ENCODE results near the gene ZNF618. TPM values are rescaled to one million over a fixed set of nuclear protein-coding genes. Genes with fewer than 3 reads are reported as not detected.

ZNF618 gene
- total RNA-seq, 2 experiments from 2014 or later = 0.22 to 0.27 TPM

GRCh38 chr9:113920872-113921271 lies 44.8 kb downstream of the ZNF618 start:
- intact Hi-C loops (cut with micrococcal nuclease) = no loop called here
- ChIA-PET CTCF (no interaction called here), POLR2A (no interaction called here)
- peaks cover 2% of the 10 kb centered on the region for H3K36me3 Mint-ChIP-seq (ENCODE audit: low read depth)
- no peak for TF ChIP-seq CTCF (IDR thresholded peaks at IDR 0.05)
- H3K4me3 Mint-ChIP-seq = no peak overlapping the region
- no peaks in the 10 kb centered on the region for H3K27me3 Mint-ChIP-seq
- H3K27ac Mint-ChIP-seq = no peak overlapping the region
- no peaks in the 10 kb centered on the region for H3K4me1 Mint-ChIP-seq (ENCODE audit: low read depth)
- no peak for ATAC-seq
- H3K9me3 Mint-ChIP-seq = peaks cover 3% of the 10 kb centered on the region
- no peak for DNase-seq

- no peaks in the 10 kb centered on the region for H3K4me1 Mint-ChIP-seq (ENCODE audit: low read depth)
- ATAC-seq (no peak), DNase-seq (no peak)
- no peak for TF ChIP-seq CTCF (IDR thresholded peaks at IDR 0.05)
- H3K36me3 Mint-ChIP-seq (ENCODE audit: low read depth) = peaks cover 2% of the 10 kb centered on the region
- no peak overlapping the region for H3K27ac Mint-ChIP-seq
- intact Hi-C loops (cut with micrococcal nuclease) = no loop called here
- H3K9me3 Mint-ChIP-seq = peaks cover 4% of the 10 kb centered on the region
- ChIA-PET POLR2A (no interaction called here), CTCF (no interaction called here)
- no peak overlapping the region for H3K4me3 Mint-ChIP-seq
- no peaks in the 10 kb centered on the region for H3K27me3 Mint-ChIP-seq
Measured at GRCh38 chr9:113921396-113921925, 45.4 kb downstream of the ZNF618 start.

- ATAC-seq (no peak), DNase-seq (no peak)
- no peak overlapping the region for H3K27ac Mint-ChIP-seq
- ChIA-PET CTCF (no interaction called here), POLR2A (no interaction called here)
- peaks cover 4% of the 10 kb centered on the region for H3K9me3 Mint-ChIP-seq
- no peak for TF ChIP-seq CTCF (IDR thresholded peaks at IDR 0.05)
- H3K27me3 Mint-ChIP-seq = no peaks in the 10 kb centered on the region
- H3K36me3 Mint-ChIP-seq (ENCODE audit: low read depth) = peaks cover 2% of the 10 kb centered on the region
- intact Hi-C loops (cut with micrococcal nuclease) = no loop called here
- H3K4me3 Mint-ChIP-seq = no peak overlapping the region
- no peaks in the 10 kb centered on the region for H3K4me1 Mint-ChIP-seq (ENCODE audit: low read depth)
Measured at GRCh38 chr9:113922160-113922559, 46.1 kb downstream of the ZNF618 start.

- Mint-ChIP-seq H3K36me3 (ENCODE audit: low read depth) (peaks cover 2% of the 10 kb centered on the region), H3K4me1 (ENCODE audit: low read depth) (no peaks in the 10 kb centered on the region), H3K9me3 (peaks cover 12% of the 10 kb centered on the region), H3K27me3 (no peaks in the 10 kb centered on the region), H3K27ac (no peak overlapping the region), H3K4me3 (no peak overlapping the region)
- POLR2A ChIA-PET = no interaction called here
- intact Hi-C loops (cut with micrococcal nuclease) = no loop called here
- DNase-seq = no peak
- CTCF ChIA-PET = interaction anchor here (1.0 kb wide), 1 partner anchor 271 kb away, joined by 3 read pairs; no protein-coding TSS in a partner anchor
- no peak for TF ChIP-seq CTCF (IDR thresholded peaks at IDR 0.05)
- ATAC-seq = no peak
Measured at GRCh38 chr9:113926211-113926610, 50.1 kb downstream of the ZNF618 start.

- no peak for TF ChIP-seq CTCF (IDR thresholded peaks at IDR 0.05)
- ATAC-seq (no peak), DNase-seq (no peak)
- H3K9me3 Mint-ChIP-seq = peaks cover 12% of the 10 kb centered on the region
- H3K36me3 Mint-ChIP-seq (ENCODE audit: low read depth) = peaks cover 2% of the 10 kb centered on the region
- CTCF ChIA-PET = interaction anchor here (0.8 to 1.0 kb wide), 2 partner anchors 75 to 272 kb away, joined by 3 read pairs; no protein-coding TSS in a partner anchor
- no peak overlapping the region for H3K4me3 Mint-ChIP-seq
- intact Hi-C loops (cut with micrococcal nuclease) = no loop called here
- no peaks in the 10 kb centered on the region for H3K4me1 Mint-ChIP-seq (ENCODE audit: low read depth)
- H3K27me3 Mint-ChIP-seq = no peaks in the 10 kb centered on the region
- H3K27ac Mint-ChIP-seq = no peak overlapping the region
- POLR2A ChIA-PET = no interaction called here
Measured at GRCh38 chr9:113927277-113927676, 51.2 kb downstream of the ZNF618 start.
